ENCODE data around the gene USP48.

GRCh38 chr1:21822349-21822748, 39.4 kb upstream of the USP48 start:
- TF ChIP-seq RCOR1 (IDR thresholded peaks at IDR 0.05; ENCODE audit: low read depth, low read length) (no peak), USF2 (IDR thresholded peaks at IDR 0.05) (no peak), EP300 (IDR thresholded peaks at IDR 0.05) (no peak), PHF8 (IDR thresholded peaks at IDR 0.05; ENCODE audit: borderline replicate concordance, low read depth) (no peak), CTCF (IDR thresholded peaks at IDR 0.05) (no peak), SMC3 (IDR thresholded peaks at IDR 0.05) (no peak), HDAC2 (IDR thresholded peaks at IDR 0.05) (no peak), HOXA7 (CRISPR knock-in tag; IDR thresholded peaks at IDR 0.05) (no peak), RAD21 (conservative IDR thresholded peaks at IDR 0.05 in 1 of 2, IDR thresholded peaks at IDR 0.05 in 1 of 2) (no peak), RFX5 (IDR thresholded peaks at IDR 0.05) (no peak), POLR2A (IDR thresholded peaks at IDR 0.05; ENCODE audit: low read length) (no peak)
